Glomerular endothelial cell (primary cell): ENCODE results near the gene SEPHS1. TPM values are rescaled to one million over a fixed set of nuclear protein-coding genes. Genes with fewer than 3 reads are reported as not detected.

Source experiments
- DNase-seq: peaks from one replicate; pipeline ENCODE4 v3.0.0-alpha.2; 2011; ENCODE audit warnings: low read depth, low spot score; ENCODE audit errors: extremely low read depth
- total RNA-seq: library from RNA; depleted of rRNA; stranded (reverse); fragments of >200 nt; gene quantifications from 2 replicates; pipeline ENCODE4 v1.2.3, GENCODE V29; 2015

The SEPHS1 gene
- total RNA-seq, 1 donor from 2014 or later, result 43.7 TPM

DNA sequence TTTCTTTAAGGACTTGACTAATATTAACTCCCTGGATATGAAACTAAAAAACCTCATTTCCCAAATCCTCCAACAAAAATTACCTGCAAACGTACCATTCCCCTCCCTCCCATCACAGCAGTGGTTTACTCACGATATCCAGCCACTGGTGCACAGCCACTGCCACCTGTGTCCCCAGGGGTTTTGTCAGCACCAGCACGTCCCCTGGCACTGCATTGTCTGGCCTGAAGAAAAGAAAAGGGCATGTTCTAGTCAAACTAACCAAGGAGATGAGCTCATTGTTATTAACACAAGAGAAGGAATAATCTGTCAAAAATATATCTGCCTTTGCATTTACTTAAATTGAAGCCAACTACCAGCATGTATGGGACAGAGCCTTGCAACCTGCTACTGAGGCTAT, 18.5 kb downstream of the SEPHS1 start:
- DNase-seq, result no peak

DNA sequence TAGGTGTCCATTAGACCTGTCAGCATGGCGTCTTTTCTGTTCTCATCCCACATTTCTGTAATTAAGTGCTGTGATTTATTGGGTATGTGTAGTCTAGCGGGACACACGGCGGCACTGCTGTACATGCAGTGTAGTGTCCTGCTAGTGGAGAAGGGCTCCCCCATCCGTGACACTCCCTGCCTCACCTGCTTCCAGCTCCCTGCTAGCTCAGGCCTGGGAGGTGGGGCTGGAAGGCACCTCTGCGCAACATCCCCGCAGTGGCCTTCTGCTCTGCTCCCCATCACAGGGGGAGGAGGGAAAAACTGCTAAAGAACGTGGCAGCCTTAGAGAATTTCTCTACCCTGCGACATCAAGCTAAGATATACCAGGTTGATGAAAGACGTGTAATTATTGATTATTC, 19.5 kb downstream of the SEPHS1 start:
- no peak for DNase-seq

DNA sequence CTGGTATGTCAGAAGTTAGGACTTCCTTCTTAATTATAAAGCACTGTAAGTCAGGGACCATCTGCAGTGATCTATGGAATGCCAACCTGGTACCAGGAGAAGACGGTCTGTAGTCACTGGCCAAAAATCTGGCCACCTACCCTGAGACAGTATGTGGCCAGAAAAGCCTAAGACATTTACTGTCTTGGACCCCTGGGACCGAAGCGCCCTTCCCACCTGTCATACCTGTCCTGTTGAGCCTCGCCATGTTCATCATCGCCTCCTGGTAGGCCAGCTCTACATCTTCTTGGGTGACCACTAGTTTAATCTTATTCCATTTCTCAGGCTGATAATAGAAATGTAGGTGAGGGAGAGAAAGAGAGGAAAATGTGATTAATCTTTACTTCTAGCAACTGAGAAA, 20.0 kb downstream of the SEPHS1 start:
- DNase-seq, result no peak

DNA sequence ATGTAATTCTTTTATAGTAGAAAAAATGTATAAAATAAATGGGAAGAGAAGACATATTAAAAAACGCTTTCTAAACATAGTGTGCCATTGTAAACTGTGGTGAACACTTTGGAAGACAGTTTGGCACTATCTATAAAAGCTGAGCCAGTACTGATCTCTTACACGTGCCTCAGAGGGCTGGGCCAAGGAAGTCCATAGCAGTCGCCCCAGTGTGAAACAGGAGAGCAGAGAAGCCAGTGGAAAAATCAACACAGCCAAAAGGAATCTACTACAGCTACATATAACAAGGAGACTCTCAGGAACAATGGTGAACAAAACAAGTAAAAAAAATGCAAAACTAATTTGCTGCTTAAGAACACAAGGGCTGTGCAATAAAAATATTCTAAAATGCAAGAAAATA, 20.6 kb downstream of the SEPHS1 start:
- DNase-seq, result no peak

DNA sequence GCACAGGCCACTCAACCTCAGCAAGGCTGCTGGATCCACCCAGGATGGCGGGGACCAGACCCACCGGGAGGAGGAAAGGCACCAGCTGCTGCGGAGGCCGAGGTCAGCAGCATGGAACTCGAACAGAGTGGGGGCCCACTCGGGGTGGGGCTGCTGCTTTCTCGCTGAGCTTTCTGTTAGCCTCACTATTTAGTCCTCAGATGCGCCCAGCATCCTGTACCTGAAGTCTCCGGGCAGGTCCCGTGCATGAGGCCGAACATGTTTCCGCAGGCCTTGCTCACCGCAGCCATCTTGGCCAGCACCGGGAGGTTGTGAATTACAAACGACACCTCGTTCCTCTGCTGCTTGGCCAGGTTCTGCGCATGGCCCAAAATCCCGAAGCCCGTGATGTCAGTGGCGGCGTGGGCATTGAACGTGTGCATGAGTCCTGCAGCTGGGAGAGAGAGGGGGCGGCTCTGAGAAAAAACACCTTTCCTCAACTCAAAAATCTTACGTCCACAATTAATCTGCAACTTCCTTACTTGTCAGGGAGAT, 25.4 kb downstream of the SEPHS1 start:
- DNase-seq, result no peak

DNA sequence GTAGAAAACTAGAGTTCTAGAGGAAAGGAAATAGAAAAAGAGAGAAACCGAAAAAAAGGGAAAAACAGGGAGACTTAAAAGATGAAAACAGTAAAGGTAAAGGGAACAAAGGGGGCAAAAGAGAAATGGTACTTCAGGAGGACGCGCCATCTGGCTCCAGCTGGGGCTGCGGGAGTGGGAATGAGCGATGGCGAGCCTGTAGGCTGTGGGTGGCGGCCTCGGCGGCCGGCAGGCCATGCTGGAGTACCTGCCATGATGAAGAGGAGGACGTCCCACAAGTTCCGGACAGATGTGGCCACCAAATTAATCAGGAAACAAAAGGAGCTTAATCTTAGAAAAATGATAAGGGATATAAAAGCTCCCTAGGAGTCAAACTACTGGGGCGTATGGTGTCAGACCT, 26.5 kb downstream of the SEPHS1 start:
- DNase-seq, result no peak

DNA sequence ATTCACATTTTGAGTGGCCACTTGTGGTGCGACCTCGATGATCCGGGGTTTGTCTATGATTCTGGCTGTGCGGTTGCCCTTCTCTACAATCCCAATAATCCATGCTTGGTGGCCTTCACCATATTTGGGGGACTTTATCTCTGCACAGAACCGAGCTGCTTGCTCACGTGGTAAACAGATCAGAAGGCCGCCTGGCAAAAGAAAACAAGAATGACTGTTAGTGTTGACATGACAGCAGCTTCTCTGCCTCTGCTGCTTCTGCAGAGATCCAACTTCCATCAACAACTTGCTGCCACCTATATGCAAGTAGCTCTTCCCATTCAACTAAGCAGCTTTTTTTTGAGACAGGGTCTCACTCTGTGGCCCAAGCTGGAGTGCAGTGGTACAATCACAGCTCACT, 28.9 kb downstream of the SEPHS1 start:
- DNase-seq, result no peak

DNA sequence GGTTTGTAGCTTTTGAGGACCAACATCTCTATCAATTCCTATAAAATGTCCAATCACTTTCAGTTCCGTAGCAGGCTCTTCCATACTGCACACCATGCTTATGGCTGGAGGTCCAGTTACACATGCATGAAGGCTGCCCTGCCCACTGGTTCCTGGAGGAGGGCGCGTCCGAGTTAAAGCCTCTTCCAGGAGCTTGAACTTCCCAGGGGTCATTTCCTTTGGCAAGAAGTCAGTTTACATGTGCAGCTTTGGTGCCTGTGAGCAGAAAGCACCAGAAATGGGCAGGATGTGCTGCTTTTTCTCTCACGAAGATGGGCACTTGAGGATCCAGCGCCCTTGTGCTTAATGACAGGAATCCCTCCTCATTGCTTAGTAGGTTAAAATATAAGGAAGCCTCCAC, 30.6 kb downstream of the SEPHS1 start:
- no peak for DNase-seq

DNA sequence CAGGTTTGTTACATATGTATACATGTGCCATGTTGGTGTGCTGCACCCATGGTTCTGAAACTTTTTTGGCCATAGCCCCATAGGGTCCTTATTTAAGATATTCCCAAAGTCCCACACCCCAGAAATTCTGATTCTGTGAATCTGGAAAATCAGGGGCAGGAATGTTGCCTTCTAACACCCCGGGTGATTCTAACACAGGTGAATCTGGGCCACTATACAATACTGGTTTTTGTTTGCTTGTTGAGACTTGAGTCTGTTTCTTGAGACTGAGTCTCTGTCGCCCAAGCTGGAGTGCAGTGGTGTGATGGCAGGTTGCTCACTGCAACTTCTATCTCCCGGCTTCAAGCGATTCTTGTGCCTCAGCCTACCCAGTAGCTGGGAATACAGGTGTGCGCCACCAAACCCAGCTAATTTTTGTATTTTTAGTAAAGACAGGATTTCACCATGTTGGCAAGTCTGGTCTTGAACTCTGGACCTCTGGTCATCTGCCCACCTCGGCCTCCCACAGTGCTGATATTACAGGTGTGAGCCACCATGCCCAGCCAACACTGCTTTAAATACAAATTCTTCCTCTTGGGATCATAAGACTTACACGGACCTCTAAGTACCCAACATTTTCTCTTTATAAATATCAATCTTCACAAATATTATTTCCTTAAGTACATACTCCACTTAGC, 31.3 kb downstream of the SEPHS1 start:
- no peak for DNase-seq

DNA sequence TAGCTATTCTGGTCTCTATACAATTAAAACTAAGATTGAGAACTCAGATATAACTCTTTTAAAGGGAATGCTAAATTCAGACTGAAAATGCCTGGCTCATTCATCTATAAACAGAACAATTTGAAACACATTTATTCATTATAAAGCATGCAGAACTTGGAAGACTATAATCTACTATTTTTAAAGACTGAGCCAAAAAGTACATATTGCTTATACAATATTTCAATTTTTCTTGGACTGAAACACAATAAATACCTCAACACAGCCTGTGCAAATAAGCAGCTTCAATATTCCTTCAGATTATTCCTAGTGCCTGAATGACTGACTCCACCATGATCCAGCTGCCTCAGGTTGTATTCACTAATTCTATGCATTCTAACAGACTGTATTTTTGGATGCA, 32.7 kb downstream of the SEPHS1 start:
- DNase-seq, result no peak

DNA sequence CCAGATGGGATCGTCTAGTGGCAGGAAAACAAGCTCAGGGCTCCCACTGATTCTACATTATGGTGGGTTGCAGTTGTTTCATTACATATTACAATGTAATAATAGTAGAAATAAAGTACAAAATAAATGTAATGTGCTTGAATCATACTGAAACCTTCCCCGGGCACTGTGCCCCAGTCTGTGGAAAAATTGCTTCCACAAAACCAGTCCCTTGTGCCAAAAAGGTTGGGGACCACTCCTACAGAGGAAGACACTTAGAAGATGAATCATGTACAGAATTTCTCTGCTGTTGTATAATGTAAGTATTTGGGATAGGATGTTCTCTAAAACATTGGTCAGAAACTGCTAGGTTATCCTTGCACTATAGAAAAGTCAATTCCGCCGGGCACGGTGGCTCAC, 36.9 kb downstream of the SEPHS1 start:
- DNase-seq, result no peak

DNA sequence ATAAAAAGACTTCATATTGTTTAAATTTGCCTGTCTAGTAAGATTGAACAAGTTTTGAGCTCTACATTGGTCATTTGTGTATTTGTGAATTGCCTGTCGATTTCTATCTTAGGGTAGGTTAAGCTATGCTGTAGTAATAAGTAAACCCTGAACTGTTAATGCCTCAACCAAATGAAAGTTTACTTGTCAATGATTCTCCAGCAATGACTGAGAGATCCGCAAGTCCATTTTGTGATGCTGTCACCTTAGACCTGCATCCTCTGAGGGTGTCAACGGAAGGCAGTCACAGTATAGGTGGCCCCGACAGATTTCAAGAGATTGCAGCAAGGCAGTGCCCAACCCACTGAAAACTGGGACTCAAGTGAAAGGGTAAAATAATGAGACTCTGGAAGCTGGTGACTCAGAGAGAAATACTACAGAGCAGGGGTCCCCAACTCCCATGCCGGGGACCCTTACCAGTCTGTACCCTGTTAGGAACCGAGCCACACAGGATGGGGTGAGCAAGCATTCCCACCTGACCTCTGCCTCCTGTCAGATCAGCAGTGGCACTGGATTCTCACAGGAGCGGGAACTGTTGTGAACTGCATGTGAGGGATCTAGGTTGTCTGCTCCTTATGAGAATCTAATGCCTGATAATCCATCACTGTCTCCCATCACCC, 37.4 kb downstream of the SEPHS1 start:
- DNase-seq, result no peak

DNA sequence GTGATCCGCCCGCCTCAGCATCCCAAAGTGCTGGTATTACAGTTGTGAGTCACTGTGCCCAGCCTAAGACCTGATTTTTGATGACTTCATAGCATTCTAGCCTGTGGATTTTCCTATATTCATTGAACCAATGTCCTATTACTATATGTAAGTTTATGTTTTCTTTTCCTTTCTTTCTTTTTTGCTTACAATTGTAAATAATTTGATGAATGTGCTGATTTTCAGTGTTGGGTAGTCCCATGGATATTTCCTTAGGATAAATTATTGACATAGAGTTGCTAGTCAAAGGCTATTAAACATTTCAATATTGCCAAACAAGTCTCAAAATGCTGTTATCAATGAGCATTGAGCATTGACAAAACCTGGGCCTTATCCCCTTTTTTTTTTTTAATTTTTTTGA, 38.3 kb downstream of the SEPHS1 start:
- no peak for DNase-seq

DNA sequence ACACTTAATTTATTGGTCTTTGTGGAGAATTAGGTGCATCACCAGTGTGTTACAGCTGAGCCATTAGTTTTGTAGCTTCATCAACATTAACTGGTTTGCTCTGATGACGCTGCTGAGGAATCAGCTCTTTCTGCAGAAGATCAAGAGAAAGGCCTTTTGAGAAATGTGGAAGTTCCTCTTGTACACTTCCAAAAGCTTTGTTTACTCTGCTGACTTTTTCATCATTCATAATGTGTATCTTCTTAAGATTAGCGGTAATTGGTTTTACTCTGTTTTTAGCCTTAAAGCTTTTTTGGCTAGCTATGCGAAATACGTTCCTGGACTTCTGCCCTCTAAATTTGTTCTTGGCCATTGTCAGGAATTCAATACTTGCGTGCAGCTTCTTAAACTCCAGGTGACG, 40.0 kb downstream of the SEPHS1 start:
- no peak for DNase-seq

DNA sequence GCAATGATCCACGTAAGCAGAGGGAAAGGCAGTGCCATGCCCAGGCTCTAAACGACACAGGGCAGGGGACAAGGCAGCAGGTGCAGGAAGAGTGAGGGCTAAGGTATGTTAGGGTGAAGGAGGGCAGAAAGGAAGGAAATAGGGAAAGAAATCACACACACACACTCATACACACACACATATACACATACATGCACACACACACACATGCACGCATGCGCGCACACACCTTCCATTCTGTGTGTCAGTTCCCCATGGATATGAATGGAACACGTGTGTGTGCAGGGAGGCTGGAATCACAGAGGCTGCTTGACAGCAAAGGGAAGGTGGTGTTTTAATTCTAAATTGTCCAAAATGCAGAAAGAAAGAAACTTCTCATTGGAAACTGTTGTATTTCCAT, 42.0 kb downstream of the SEPHS1 start:
- DNase-seq, result no peak

DNA sequence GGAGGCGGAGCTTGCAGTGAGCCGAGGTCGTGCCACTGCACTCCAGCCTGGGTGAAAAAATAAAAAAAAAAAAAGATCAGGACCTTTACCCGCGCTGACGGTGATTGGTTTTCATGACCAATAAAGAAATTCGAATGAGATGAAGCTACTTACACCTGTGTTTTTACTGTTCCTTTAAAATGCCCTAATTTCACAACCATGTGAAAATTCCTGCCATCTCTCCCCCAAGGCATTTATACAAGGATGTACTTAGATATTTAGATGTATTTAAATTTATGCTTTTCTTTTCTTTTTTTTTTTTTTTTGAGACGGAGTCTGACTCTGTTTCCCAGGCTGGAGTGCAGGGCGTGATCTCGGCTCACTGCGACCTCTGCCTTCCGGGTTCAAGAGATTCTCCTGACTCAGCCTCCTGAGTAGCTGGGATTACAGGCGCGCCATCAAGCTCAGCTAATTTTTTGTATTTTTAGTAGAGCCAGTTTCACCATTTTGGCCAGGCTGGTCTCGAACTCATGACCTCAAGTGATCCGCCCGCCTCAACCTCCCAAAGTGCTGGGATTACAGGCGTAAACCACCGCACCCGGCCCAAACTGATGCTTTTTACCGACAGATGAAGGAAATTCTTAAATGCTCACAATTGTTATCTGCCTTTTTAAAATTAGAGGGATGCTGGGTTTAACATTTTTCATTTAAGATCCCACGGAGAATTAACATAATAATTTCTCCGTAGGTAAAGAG, 45.1 kb downstream of the SEPHS1 start:
- DNase-seq, result no peak

DNA sequence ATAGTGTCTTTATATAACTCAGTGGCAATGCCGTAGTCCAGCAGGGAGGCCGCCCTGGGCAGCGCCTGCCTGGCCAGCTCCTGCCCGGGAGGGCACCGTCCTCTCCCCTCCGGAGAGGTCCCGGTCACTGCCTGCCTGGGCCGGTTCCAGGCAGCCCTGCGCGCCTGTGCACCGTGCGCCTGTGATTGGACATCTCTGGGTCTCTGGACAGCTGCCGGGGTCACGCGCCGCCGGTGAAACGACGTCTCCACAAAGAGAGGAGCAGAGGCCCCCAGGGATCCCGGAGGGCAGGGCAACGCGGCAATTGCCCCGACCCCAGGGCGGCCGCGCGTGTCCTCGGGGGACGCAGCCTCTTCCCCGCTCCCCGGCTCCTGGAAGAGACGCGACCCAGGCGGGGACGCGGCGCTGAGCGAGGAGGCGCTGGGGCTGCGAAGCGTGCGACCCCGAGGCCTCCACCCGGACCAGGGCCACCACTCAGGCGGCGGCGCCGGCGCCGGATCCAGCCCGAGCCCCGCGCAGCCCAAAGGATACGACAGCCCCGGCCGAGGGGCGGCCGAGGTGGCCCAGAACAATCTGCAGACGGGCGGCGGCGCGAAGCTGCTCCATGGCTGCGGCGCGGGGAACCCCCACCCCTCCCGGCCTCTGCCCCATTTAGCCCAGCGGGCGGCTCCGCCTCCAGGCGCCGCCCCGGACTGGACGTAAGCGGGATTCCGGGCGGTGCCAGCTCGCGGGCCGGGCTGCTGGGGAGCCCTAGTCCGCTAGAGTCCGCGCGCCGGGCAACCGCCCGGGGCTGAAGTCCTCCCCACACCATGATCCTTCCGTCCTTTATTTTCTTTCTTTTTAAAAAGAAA, 48.4 kb downstream of the SEPHS1 start, which contains the start of gene PHYH:
Gene PHYH, minus strand, starts transcription at position 628 of the 851 bp plus-strand sequence. Its CDS starts 22 bp downstream, at position 606.
- no peak for DNase-seq

DNA sequence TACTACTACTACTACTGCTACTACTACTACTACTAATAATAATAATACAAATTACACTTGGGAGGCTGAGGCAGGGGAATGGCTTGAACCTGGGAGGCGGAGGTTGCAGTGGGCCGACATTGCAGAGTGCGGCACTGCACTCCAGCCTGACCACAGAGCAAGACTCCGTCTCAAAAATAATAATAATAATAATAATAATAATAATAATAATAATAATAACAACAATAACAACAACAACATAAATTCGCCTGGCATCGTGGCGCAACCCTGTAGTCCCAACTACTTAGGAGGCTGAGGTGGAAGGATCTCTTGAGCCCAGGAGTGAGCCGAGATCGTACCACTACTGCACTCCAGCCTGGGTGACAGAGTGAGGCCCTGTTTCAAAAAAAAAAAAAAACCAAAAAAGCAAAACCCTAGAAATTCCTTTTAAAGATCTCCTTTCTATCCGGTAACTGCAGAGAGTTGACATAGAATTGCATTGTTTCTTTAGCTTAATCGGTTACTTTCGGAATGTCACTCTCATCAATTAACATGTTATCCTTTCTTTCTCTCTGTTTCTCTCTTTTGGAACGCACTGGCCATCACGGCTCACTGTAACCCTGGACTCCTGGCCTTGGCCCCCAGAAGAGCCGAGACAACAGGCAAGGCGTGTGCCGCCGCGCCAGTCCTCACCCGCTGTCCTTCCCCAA, 49.2 kb downstream of the SEPHS1 start:
- DNase-seq, result no peak

DNA sequence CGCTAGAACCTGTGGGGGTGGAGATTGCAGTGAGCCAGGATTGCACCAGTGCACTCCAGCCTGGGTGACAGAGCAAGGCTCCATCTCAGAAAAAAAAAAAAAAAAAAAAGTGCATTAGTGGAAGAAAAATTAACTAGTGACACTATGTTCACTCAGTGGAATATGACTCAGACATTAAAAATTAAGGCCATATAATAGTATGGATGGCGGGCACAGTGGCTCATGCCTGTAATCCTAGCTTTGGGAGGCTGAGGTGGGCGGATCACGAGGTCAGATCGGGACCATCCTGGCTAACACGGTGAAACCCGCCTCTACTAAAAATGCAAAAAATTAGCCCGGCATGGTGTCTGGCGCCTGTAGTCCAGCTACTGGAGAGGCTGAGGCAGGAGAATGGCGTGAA, 51.6 kb downstream of the SEPHS1 start:
- DNase-seq, result no peak

DNA sequence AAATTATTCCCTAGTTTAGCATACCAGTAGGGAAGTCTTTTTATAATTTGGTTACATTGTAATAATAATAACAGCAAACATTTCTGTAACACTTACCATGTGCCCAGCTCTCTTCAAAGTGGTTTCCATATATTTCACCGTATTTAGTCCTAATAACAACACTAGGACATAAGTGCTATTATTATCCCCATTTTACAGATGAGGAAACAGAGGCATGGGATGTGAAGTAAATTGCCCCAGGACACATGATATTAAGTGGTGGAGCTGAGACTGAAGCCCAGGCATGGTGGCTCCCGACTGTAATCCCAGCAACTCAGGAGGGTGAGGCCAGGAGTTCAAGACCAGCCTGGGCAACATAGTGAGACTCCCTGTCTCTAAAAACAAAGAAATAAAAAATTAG, 53.3 kb downstream of the SEPHS1 start:
- DNase-seq, result no peak
